SK-N-SH (cell line): ENCODE results near the gene LSM5. TPM values are rescaled to one million over a fixed set of nuclear protein-coding genes. Genes with fewer than 3 reads are reported as not detected.

Experiments
- CTCF ChIA-PET: fragments of 300-600, 350-600 bp; formaldehyde crosslinking; extraction: SDS; loops from one replicate; lab custom pipeline; 2021; lab: Yijun Ruan, JAX
- POLR2A ChIA-PET: fragments of 350-600 bp; sonication (Branson Sonifier 250); formaldehyde crosslinking; extraction: SDS; loops from one replicate; lab custom pipeline; 2020; ENCODE audit warnings: antibody characterized with exemption, inconsistent platforms; lab: Yijun Ruan, JAX
- DNase-seq: peaks from one replicate; pipeline ENCODE4 v3.0.0; 2012
- H2AFZ ChIP-seq: fragments of 200-600 bp; sonication (generic); 2 replicates; pipeline ENCODE4 v1.8.1; 2016; ENCODE audit warnings: antibody characterized with exemption, mild to moderate bottlenecking, low read depth
- H3F3A ChIP-seq: fragments of 200-600 bp; sonication (generic); replicated peaks from 2 replicates; pipeline ENCODE3; 2016; ENCODE audit warnings: antibody characterized with exemption, mild to moderate bottlenecking; ENCODE audit not compliant: insufficient read depth
- H3K27ac ChIP-seq, 2 experiments: fragments of 200-500 bp in 1 of 2; fragments of 200-600 bp in 1 of 2; sonication (Bioruptor generic) in 1 of 2; sonication (generic), shearing (Covaris generic) in 1 of 2; 2 replicates each; pipeline versions ENCODE4 v1.5.1 to v1.6.1; 2014 to 2016; ENCODE audit warnings: low read depth in 2 of 2, inconsistent platforms in 1 of 2, low read length in 1 of 2, mild to moderate bottlenecking in 1 of 2, mixed read lengths in 1 of 2
- H3K27me3 ChIP-seq: fragments of 200-600 bp; sonication (generic), shearing (Covaris generic); 2 replicates; pipeline ENCODE4 v1.6.1; 2016; ENCODE audit warnings: mixed run types; ENCODE audit not compliant: insufficient read depth
- H3K36me3 ChIP-seq, 2 experiments: fragments of 200-500 bp in 1 of 2; fragments of 200-600 bp in 1 of 2; sonication (Bioruptor generic) in 1 of 2; sonication (generic) in 1 of 2; replicated peaks in 1 of 2; 2 replicates each; pipeline versions ENCODE3 to v1.5.1; 2014 to 2016; ENCODE audit warnings: low read length in 1 of 2, mild to moderate bottlenecking in 1 of 2; ENCODE audit not compliant: insufficient read depth in 2 of 2, control insufficient read depth in 1 of 2
- H3K4me1 ChIP-seq, 2 experiments: fragments of 200-500 bp in 1 of 2; fragments of 200-600 bp in 1 of 2; sonication (Bioruptor generic) in 1 of 2; sonication (generic), shearing (Covaris generic) in 1 of 2; 2 replicates each; pipeline versions ENCODE4 v1.5.1 to v1.6.1; 2014 to 2016; ENCODE audit warnings: low read depth in 1 of 2, low read length in 1 of 2, mixed run types in 1 of 2; ENCODE audit not compliant: insufficient read depth in 2 of 2, control insufficient read depth in 1 of 2
- H3K4me2 ChIP-seq: fragments of 200-600 bp; sonication (generic), shearing (Covaris generic); 2 replicates; pipeline ENCODE4 v1.6.1; 2017; ENCODE audit warnings: mixed run types
- H3K4me3 ChIP-seq, 2 experiments: fragments of 200-500 bp in 1 of 2; fragments of 200-600 bp in 1 of 2; sonication (Bioruptor generic) in 1 of 2; sonication (generic), shearing (Covaris generic) in 1 of 2; 2 replicates each; pipeline versions ENCODE4 v1.5.1 to v1.8.1; 2014 to 2016; ENCODE audit warnings: low read depth in 2 of 2, inconsistent platforms in 1 of 2, low read length in 1 of 2, mild to moderate bottlenecking in 1 of 2, mixed read lengths in 1 of 2, moderate library complexity in 1 of 2
- H3K79me2 ChIP-seq: fragments of 200-600 bp; sonication (generic); 2 replicates; pipeline ENCODE4 v1.8.1; 2017; ENCODE audit warnings: mild to moderate bottlenecking; ENCODE audit not compliant: insufficient read depth
- H3K9ac ChIP-seq: fragments of 200-600 bp; sonication (generic); 2 replicates; pipeline ENCODE4 v1.6.1; 2017; ENCODE audit warnings: mixed run types
- H3K9me2 ChIP-seq: fragments of 200-600 bp; sonication (generic); 2 replicates; pipeline ENCODE4 v1.6.1; 2017; ENCODE audit warnings: mixed run types
- H3K9me3 ChIP-seq: fragments of 200-600 bp; sonication (generic); 2 replicates; pipeline ENCODE4 v1.6.1; 2017; ENCODE audit warnings: mixed run types, mild to moderate bottlenecking, moderate library complexity
- H4K20me1 ChIP-seq: fragments of 200-600 bp; sonication (generic); 2 replicates; pipeline ENCODE4 v1.6.1; 2017; ENCODE audit warnings: mild to moderate bottlenecking, mixed run types; ENCODE audit not compliant: insufficient read depth
- CHD2 ChIP-seq: fragments of 150-350 bp; IDR thresholded peaks from 2 replicates; pipeline ENCODE4 v1.6.1; 2018; ENCODE audit warnings: low read length; ENCODE audit not compliant: partially characterized antibody
- CTCF ChIP-seq: fragments of 200-600 bp; sonication (generic); IDR thresholded peaks from 2 replicates; pipeline ENCODE4 v1.6.1; 2017; ENCODE audit warnings: antibody characterized with exemption, mild to moderate bottlenecking, moderate library complexity
- ELF1 ChIP-seq: IDR thresholded peaks from 2 replicates; pipeline ENCODE4 v1.4.0; 2012
- EZH2phosphoT487 ChIP-seq: fragments of 200-600 bp; sonication (generic); IDR thresholded peaks from 2 replicates; pipeline ENCODE4 v1.6.1; 2017; ENCODE audit warnings: low read depth, mixed run types, mild to moderate bottlenecking, antibody characterized with exemption, moderate library complexity, borderline replicate concordance
- FOSL2 ChIP-seq: IDR thresholded peaks from 2 replicates; pipeline ENCODE4 v1.4.0; 2012; ENCODE audit warnings: low read depth, mild to moderate bottlenecking, moderate library complexity, borderline replicate concordance
- FOXJ3 ChIP-seq: sonication (generic); formaldehyde crosslinking; IDR thresholded peaks from 2 replicates; pipeline ENCODE4 v1.5.1; 2020; ENCODE audit warnings: mild to moderate bottlenecking, missing genetic modification reagents
- FOXM1 ChIP-seq: IDR thresholded peaks from 2 replicates; pipeline ENCODE4 v1.4.0; 2012; ENCODE audit warnings: low read depth, mild to moderate bottlenecking
- GABPA ChIP-seq: IDR thresholded peaks from 2 replicates; pipeline ENCODE4 v1.4.0; 2012; ENCODE audit warnings: low read depth, mild to moderate bottlenecking
- GATA2 ChIP-seq: sonication (generic); formaldehyde crosslinking; IDR thresholded peaks from 2 replicates; pipeline ENCODE4 v1.5.0; 2020; ENCODE audit warnings: mild to moderate bottlenecking, missing genetic modification reagents
- JUND ChIP-seq: IDR thresholded peaks from 2 replicates; pipeline ENCODE4 v1.4.0; 2012
- NFIC ChIP-seq: IDR thresholded peaks from 2 replicates; pipeline ENCODE4 v1.4.0; 2012; ENCODE audit warnings: borderline replicate concordance
- NRF1 ChIP-seq: IDR thresholded peaks from 2 replicates; pipeline ENCODE4 v1.6.1; 2012; ENCODE audit warnings: low read depth, mild to moderate bottlenecking, low read length
- PBX3 ChIP-seq: IDR thresholded peaks from 2 replicates; pipeline ENCODE4; 2012
- POLR2AphosphoS5 ChIP-seq: IDR thresholded peaks from 2 replicates; pipeline ENCODE4 v1.6.1; 2012; ENCODE audit warnings: low read depth, low read length
- RAD21 ChIP-seq: IDR thresholded peaks from 2 replicates; pipeline ENCODE4 v1.6.1; 2012; ENCODE audit warnings: mild to moderate bottlenecking, low read length
- RCOR1 ChIP-seq: fragments of 150-350 bp; IDR thresholded peaks from 2 replicates; pipeline ENCODE4 v1.6.1; 2017; ENCODE audit warnings: antibody characterized with exemption, low read length
- REST ChIP-seq: IDR thresholded peaks from 2 replicates; pipeline ENCODE4 v1.6.1; 2012; ENCODE audit warnings: mild to moderate bottlenecking, low read depth, low read length, moderate library complexity
- SIN3A ChIP-seq: IDR thresholded peaks from 2 replicates; pipeline ENCODE4 v1.6.1; 2012; ENCODE audit warnings: low read depth, mild to moderate bottlenecking, low read length, moderate library complexity, borderline replicate concordance
- SMC3 ChIP-seq: IDR thresholded peaks from 2 replicates; pipeline ENCODE4 v1.6.1; 2012; ENCODE audit warnings: low read depth, low read length, improper control_type of control experiment
- TAF1 ChIP-seq: IDR thresholded peaks from 2 replicates; pipeline ENCODE4 v1.6.1; 2012; ENCODE audit warnings: low read depth, mild to moderate bottlenecking, low read length, moderate library complexity, borderline replicate concordance
- TCF12 ChIP-seq: IDR thresholded peaks from 2 replicates; pipeline ENCODE4 v1.4.0; 2012
- TEAD4 ChIP-seq: IDR thresholded peaks from 2 replicates; pipeline ENCODE4 v1.4.0; 2012; ENCODE audit warnings: mild to moderate bottlenecking, borderline replicate concordance; ENCODE audit not compliant: insufficient read depth
- USF1 ChIP-seq: IDR thresholded peaks from 2 replicates; pipeline ENCODE4 v1.4.0; 2012; ENCODE audit warnings: low read depth, borderline replicate concordance
- USF2 ChIP-seq: fragments of 150-350 bp; IDR thresholded peaks from 2 replicates; pipeline ENCODE4 v1.6.1; 2017; ENCODE audit warnings: antibody characterized with exemption, low read length, low read depth, borderline replicate concordance
- WGBS: methylation state at CpG from one replicate; pipeline ENCODE4 v1.1.6; 2017; ENCODE audit warnings: low lambda C conversion rate; 5-methylcytosine and 5-hydroxymethylcytosine counted together
- polyA plus RNA-seq, 3 experiments: library from polyadenylated mRNA; depleted of rRNA; stranded (reverse); fragments of >200 nt; gene quantifications; 2 replicates each; pipeline ENCODE4 v1.2.3, GENCODE V29; 2012

The LSM5 gene
- polyA plus RNA-seq, 1 of the 3 experiments (the other 2 are of a cell fraction), result 21.2 TPM

GRCh38 chr7:32502728-32503127, 12.5 kb upstream of the LSM5 start (continued):
- TF ChIP-seq USF2, result no peak

- no peak overlapping the region for H2AFZ ChIP-seq
- CTCF ChIA-PET, result interaction anchor here (1.1 kb wide), 1 partner anchor 345 kb away, joined by 3 read pairs; no protein-coding TSS in a partner anchor
- no peaks in the 10 kb centered on the region for H3K9me2 ChIP-seq
- peak overlapping the region in 1 of 2 experiments; percentile 75; a peak in 2 of 4 replicates for H3K27ac ChIP-seq
- POLR2A ChIA-PET, result no interaction called here
- peak overlapping the region in 1 of 2 experiments; percentile 5; a peak in 1 of 4 replicates for H3K4me3 ChIP-seq
- peaks cover 39% of the 10 kb centered on the region for H4K20me1 ChIP-seq
- H3K4me1 ChIP-seq, result peaks cover 3 to 18% of the 10 kb centered on the region in 2 experiments
- H3K79me2 ChIP-seq, result peaks cover 95% of the 10 kb centered on the region
- peaks cover 0 to 22% of the 10 kb centered on the region in 2 experiments for H3K36me3 ChIP-seq
- 83% methylated on average over 1 of the region's 1 CpG for WGBS
- DNase-seq, result no peak
- no peaks in the 10 kb centered on the region; the same call in 1 of the 2 replicates for H3K9me3 ChIP-seq
- no peaks in the 10 kb centered on the region for H3K27me3 ChIP-seq
- peaks cover 30% of the 10 kb centered on the region for H3F3A ChIP-seq
- H3K9ac ChIP-seq, result peak overlapping the region; percentile 11; the same call in 1 of the 2 replicates
- H3K4me2 ChIP-seq, result peak overlapping the region; percentile 41
- TF ChIP-seq JUND (peak; percentile 55), GABPA (no peak), RAD21 (no peak), TCF12 (peak; percentile 49; the same call in 1 of the 2 replicates), TEAD4 (no peak), GATA2 (no peak), USF1 (no peak), FOSL2 (peak; percentile 75; the same call in 1 of the 2 replicates), USF2 (no peak), FOXJ3 (no peak), RCOR1 (no peak), CHD2 (no peak), ELF1 (no peak), NFIC (no peak), PBX3 (peak; percentile 56), FOXM1 (no peak), CTCF (no peak), TAF1 (no peak), NRF1 (no peak), EZH2phosphoT487 (no peak), POLR2AphosphoS5 (no peak), SMC3 (no peak), SIN3A (no peak), REST (no peak)
Measured at GRCh38 chr7:32501522-32501921, 11.3 kb upstream of the LSM5 start.
